HepG2 (cell line): ENCODE results near the gene DPEP2NB. TPM values are rescaled to one million over a fixed set of nuclear protein-coding genes. Genes with fewer than 3 reads are reported as not detected.

Experiments used
- ARNT ChIP-seq: fragments of 450-650 bp; IDR thresholded peaks from 2 replicates; pipeline ENCODE4 v1.6.1; 2017
- EZH2 ChIP-seq: conservative IDR thresholded peaks from 2 replicates; pipeline ENCODE4 v1.6.1; 2012; ENCODE audit warnings: mild to moderate bottlenecking, low read depth, low read length, moderate library complexity
- HNRNPH1 ChIP-seq: fragments of 200-400 bp; formaldehyde crosslinking; optimal IDR thresholded peaks from 2 replicates; pipeline ENCODE3; 2017; ENCODE audit warnings: mild to moderate bottlenecking, low read depth, low read length
- LCORL ChIP-seq, 2 experiments: fragments of 450-650 bp in 1 of 2; sonication (generic) in 1 of 2; formaldehyde crosslinking in 1 of 2; IDR thresholded peaks; 2 replicates each; pipeline versions ENCODE4 v1.5.0 to v1.6.1; 2017 to 2020; ENCODE audit warnings: antibody characterized with exemption in 1 of 2, missing genetic modification reagents in 1 of 2
- PHF20 ChIP-seq: sonication (generic); formaldehyde crosslinking; IDR thresholded peaks from 2 replicates; pipeline ENCODE4 v1.5.0; 2020; ENCODE audit warnings: mild to moderate bottlenecking, missing genetic modification reagents
- PLRG1 ChIP-seq: fragments of 450-650 bp; conservative IDR thresholded peaks from 2 replicates; pipeline ENCODE4 v1.6.1; 2016
- RFXANK ChIP-seq: IDR thresholded peaks from 2 replicates; pipeline ENCODE4 v1.6.1; 2016
- ZBED4 ChIP-seq: sonication (generic); formaldehyde crosslinking; IDR thresholded peaks from 2 replicates; pipeline ENCODE4 v1.4.0; 2020; ENCODE audit warnings: missing genetic modification reagents, borderline replicate concordance
- ZBTB20 ChIP-seq: sonication (generic); formaldehyde crosslinking; IDR thresholded peaks from 2 replicates; pipeline ENCODE4 v1.8.1; 2023; ENCODE audit warnings: missing genetic modification reagents, low read depth, mild to moderate bottlenecking, borderline replicate concordance
- ZBTB38 ChIP-seq: sonication (generic); formaldehyde crosslinking; IDR thresholded peaks from 2 replicates; pipeline ENCODE4 v1.5.1; 2020; ENCODE audit warnings: mild to moderate bottlenecking, missing genetic modification reagents
- ZNF33B ChIP-seq: sonication (generic); formaldehyde crosslinking; IDR thresholded peaks from 2 replicates; pipeline ENCODE4 v1.5.1; 2020; ENCODE audit warnings: mild to moderate bottlenecking, missing genetic modification reagents
- ZNF841 ChIP-seq: sonication (generic); formaldehyde crosslinking; IDR thresholded peaks from 2 replicates; pipeline ENCODE4 v1.8.1; 2023; ENCODE audit warnings: missing genetic modification reagents, borderline replicate concordance
- ZUFSP ChIP-seq: sonication (generic); formaldehyde crosslinking; IDR thresholded peaks from 2 replicates; pipeline ENCODE4 v1.9.0; 2021; ENCODE audit warnings: missing genetic modification reagents, mild to moderate bottlenecking, borderline replicate concordance
- polyA plus RNA-seq, 8 experiments: library from polyadenylated mRNA; depleted of rRNA in 3 of 8; stranded (reverse) in 7 of 8; unstranded in 1 of 8; fragments of >200 nt; fragmentation: Illumina TruSeq in 4 of 8; extraction: Trizol in 4 of 8; gene quantifications; 2 replicates each; pipeline versions ENCODE4 v1.2.1 to v1.2.3, GENCODE V29; 2011 to 2016; ENCODE audit warnings: low read depth in 4 of 8, missing spikeins in 1 of 8, mixed read lengths in 1 of 8; ENCODE audit not compliant: insufficient read depth in 1 of 8
- total RNA-seq, 5 experiments: library from RNA; depleted of rRNA; stranded (reverse); fragments of >200 nt; fragmentation: Illumina TruSeq; extraction: Trizol; gene quantifications; 2 replicates each; pipeline ENCODE4 v1.2.3, GENCODE V29; 2016; ENCODE audit warnings: low read depth in 1 of 5
- TF ChIP-seq, protein P1 (sequence below): sonication (generic); formaldehyde crosslinking; IDR thresholded peaks from 2 replicates; pipeline ENCODE4 v1.8.0; 2022; ENCODE audit warnings: mild to moderate bottlenecking, missing genetic modification reagents, borderline replicate concordance
- TF ChIP-seq, protein P2 (sequence below): sonication (generic); formaldehyde crosslinking; IDR thresholded peaks from 2 replicates; pipeline ENCODE4 v1.9.0; 2021; ENCODE audit warnings: missing genetic modification reagents, borderline replicate concordance
- TF ChIP-seq, protein P3 (sequence below): IDR thresholded peaks from 2 replicates; pipeline ENCODE4 v1.6.1; 2018; ENCODE audit warnings: missing genetic modification reagents, mild to moderate bottlenecking, missing compliant biosample characterization

DPEP2NB gene
- total and polyA plus RNA-seq, 2 of the 13 experiments (the other 11 are each of a cell fraction or from before 2014, with no cell fraction given), result not detected

GRCh38 chr16:67969254-67970039 is 46.3 kb downstream of the DPEP2NB start (continued):
- TF ChIP-seq PHF20, result peak; percentile 17; the same call in 1 of the 2 replicates
- TF ChIP-seq ZBTB38 (CRISPR knock-in tag), result peak; percentile 83; the same call in 1 of the 2 replicates
- no peak for TF ChIP-seq ZBTB20
- TF ChIP-seq, protein P1, sequence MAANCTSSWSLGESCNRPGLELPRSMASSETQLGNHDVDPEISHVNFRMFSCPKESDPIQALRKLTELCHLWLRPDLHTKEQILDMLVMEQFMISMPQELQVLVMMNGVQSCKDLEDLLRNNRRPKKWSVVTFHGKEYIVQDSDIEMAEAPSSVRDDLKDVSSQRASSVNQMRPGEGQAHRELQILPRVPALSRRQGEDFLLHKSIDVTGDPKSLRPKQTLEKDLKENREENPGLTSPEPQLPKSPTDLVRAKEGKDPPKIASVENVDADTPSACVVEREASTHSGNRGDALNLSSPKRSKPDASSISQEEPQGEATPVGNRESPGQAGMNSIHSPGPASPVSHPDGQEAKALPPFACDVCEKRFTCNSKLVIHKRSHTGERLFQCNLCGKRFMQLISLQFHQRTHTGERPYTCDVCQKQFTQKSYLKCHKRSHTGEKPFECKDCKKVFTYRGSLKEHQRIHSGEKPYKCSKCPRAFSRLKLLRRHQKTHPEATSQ, result 0 out of 2 replicates have a peak, but pooled peaks have one; percentile 12
- TF ChIP-seq EZH2, result no peak
- peak; percentile 77; the same call in 1 of the 2 replicates for TF ChIP-seq ZBED4 (CRISPR knock-in tag)
- TF ChIP-seq, protein P2, sequence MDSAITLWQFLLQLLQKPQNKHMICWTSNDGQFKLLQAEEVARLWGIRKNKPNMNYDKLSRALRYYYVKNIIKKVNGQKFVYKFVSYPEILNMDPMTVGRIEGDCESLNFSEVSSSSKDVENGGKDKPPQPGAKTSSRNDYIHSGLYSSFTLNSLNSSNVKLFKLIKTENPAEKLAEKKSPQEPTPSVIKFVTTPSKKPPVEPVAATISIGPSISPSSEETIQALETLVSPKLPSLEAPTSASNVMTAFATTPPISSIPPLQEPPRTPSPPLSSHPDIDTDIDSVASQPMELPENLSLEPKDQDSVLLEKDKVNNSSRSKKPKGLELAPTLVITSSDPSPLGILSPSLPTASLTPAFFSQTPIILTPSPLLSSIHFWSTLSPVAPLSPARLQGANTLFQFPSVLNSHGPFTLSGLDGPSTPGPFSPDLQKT (CRISPR knock-in tag), result no peak
- TF ChIP-seq PLRG1, result no peak
- TF ChIP-seq ZNF33B, result 0 out of 2 replicates have a peak, but pooled peaks have one; percentile 21
- TF ChIP-seq ZUFSP, result no peak
- no peak for TF ChIP-seq ARNT
- TF ChIP-seq LCORL (IDR thresholded peaks at IDR 0.05), result no peak
- peak; percentile 69; the same call in 1 of the 2 replicates for TF ChIP-seq LCORL (CRISPR knock-in tag; IDR thresholded peaks at IDR 0.05)
- TF ChIP-seq RFXANK (CRISPR knock-in tag), result 0 out of 2 replicates have a peak, but pooled peaks have one; percentile 77
- TF ChIP-seq, protein P3, sequence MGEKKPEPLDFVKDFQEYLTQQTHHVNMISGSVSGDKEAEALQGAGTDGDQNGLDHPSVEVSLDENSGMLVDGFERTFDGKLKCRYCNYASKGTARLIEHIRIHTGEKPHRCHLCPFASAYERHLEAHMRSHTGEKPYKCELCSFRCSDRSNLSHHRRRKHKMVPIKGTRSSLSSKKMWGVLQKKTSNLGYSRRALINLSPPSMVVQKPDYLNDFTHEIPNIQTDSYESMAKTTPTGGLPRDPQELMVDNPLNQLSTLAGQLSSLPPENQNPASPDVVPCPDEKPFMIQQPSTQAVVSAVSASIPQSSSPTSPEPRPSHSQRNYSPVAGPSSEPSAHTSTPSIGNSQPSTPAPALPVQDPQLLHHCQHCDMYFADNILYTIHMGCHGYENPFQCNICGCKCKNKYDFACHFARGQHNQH, result 0 out of 2 replicates have a peak, but pooled peaks have one; percentile 18
- no peak for TF ChIP-seq HNRNPH1
- no peak for TF ChIP-seq ZNF841 (CRISPR knock-in tag)
